ENCODE measurements around the gene DHRS7C.

- TF ChIP-seq CTCF (IDR thresholded peaks at IDR 0.05) (no peak), POLR2A (IDR thresholded peaks at IDR 0.05) (no peak)
Observed at GRCh38 chr17:9780552-9780951, 10.8 kb downstream of the DHRS7C start.
